Measurements from ENCODE around the gene DNAH10. TPM values are rescaled to one million over a fixed set of nuclear protein-coding genes. Genes with fewer than 3 reads are reported as not detected.
A peak's percentile ranks its signal among the peaks of the same experiment; 100 is the strongest.
"Not testable (repeated sequence)": the region's sequence is repeated elsewhere in the genome, so short reads cannot be mapped to it uniquely, and the experiment has no call there.

DNAH10 gene
- total and polyA plus RNA-seq, 5 experiments from 2014 or later, result 0.25 to 0.65 (median 0.30) TPM; not detected in 2

DNA sequence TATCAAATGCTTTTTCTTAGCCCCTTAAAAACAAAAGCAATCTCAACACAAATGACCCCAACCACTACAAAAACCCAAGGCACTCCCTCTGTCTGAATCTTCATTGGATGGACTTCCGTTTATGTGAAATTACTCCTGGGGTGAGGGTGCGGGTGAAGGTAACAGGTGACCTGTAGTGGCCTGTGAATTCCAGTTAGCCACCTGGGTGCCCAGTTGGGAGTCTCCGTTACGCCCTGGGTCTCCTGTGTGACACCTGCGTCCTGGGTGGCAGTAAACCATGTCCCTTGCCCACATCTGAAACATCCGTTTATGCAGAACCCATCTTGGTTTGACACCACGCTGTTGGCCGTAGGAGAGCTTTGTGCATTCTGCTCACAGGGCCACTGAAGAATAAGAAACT, 148.0 kb downstream of the DNAH10 start:
- POLR2A ChIA-PET, result interaction anchor here (0.6 kb wide), 1 partner anchor 21 kb away, joined by 3 read pairs; no protein-coding TSS in a partner anchor

DNA sequence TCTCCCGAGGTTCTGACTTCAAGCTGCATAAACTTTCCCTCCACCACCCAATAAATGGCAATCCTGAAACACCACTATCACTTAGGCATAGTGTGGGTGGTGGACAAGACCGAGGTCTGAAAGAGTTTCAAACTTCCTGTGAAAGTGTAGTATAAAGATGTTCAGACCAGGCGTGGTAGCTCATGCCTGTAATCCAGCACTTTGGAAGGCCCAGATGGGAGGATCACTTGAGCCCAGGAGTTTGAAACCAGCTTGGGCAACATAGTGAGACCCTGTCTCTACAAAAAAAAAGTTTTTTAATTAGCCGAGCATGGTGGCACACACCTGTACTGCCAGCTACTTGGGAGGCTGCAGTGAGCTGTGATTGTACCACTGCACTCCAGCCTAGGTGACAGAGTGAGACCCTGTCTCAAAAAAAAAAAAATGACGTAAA, 148.7 kb downstream of the DNAH10 start:
- Mint-ChIP-seq H3K27ac (peak overlapping the region; percentile 6 to 85 (median 58)), H3K9me3 (no peaks in the 10 kb centered on the region), H3K4me1 (peaks cover 4 to 14% (median 8%) of the 10 kb centered on the region in 4 donors), H3K27me3 (no peaks in the 10 kb centered on the region), H3K36me3 (no peaks in the 10 kb centered on the region), H3K4me3 (peak overlapping the region in 1 of 10 donors; percentile 14)
- ATAC-seq, result peak in 1 of 2 donors; percentile 68
- POLR2A ChIA-PET, result no interaction called here
- DNase-seq, result peak in 1 of 10 donors; percentile 6

More for the DNA sequence above, 148.0 kb downstream of the DNAH10 start:
- no peaks in the 10 kb centered on the region for H3K36me3 Mint-ChIP-seq
- no peaks in the 10 kb centered on the region for H3K27me3 Mint-ChIP-seq
- no peak for DNase-seq
- H3K4me3 Mint-ChIP-seq, result no peak overlapping the region
- H3K4me1 Mint-ChIP-seq, result peaks cover 6 to 18% (median 13%) of the 10 kb centered on the region in 4 donors
- peak overlapping the region in 5 of 10 donors; percentile 6 to 75 (median 64) for H3K27ac Mint-ChIP-seq
- H3K9me3 Mint-ChIP-seq, result no peaks in the 10 kb centered on the region
- no peak for ATAC-seq

DNA sequence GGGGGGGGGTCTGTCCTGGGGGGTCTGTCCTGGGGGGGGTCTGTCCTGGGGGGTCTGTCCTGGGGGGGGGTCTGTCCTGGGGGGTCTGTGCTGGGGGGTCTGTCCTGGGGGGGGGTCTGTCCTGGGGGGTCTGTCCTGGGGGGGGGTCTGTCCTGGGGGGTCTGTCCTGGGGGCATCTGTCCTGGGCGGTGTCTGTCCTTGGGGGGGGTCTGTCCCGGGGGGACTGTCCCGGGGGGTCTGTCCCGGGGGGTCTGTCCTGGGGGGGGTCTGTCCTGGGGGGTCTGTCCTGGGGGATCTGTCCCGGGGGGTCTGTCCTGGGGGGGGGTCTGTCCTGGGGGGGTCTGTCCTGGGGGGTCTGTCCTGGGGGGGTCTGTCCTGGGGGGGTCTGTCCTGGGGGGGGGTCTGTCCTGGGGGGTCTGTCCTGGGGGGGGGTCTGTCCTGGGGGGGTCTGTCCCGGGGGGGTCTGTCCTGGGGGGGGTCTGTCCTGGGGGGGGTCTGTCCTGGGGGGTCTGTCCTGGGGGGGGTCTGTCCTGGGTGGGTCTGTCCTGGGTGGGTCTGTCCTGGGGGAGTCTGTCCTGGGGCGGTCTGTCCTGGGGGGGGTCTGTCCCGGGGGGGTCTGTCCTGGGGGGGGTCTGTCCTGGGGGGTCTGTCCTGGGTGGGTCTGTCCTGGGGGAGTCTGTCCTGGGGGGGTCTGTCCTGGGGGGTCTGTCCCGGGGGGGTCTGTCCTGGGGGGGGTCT, 149.7 kb downstream of the DNAH10 start:
- DNase-seq, H3K36me3 Mint-ChIP-seq, POLR2A ChIA-PET, ATAC-seq, H3K4me3 Mint-ChIP-seq, H3K27ac Mint-ChIP-seq, H3K27me3 Mint-ChIP-seq, H3K9me3 Mint-ChIP-seq: not testable (repeated sequence)
- peaks cover 4 to 15% (median 9%) of the 10 kb centered on the region in 4 donors for H3K4me1 Mint-ChIP-seq

DNA sequence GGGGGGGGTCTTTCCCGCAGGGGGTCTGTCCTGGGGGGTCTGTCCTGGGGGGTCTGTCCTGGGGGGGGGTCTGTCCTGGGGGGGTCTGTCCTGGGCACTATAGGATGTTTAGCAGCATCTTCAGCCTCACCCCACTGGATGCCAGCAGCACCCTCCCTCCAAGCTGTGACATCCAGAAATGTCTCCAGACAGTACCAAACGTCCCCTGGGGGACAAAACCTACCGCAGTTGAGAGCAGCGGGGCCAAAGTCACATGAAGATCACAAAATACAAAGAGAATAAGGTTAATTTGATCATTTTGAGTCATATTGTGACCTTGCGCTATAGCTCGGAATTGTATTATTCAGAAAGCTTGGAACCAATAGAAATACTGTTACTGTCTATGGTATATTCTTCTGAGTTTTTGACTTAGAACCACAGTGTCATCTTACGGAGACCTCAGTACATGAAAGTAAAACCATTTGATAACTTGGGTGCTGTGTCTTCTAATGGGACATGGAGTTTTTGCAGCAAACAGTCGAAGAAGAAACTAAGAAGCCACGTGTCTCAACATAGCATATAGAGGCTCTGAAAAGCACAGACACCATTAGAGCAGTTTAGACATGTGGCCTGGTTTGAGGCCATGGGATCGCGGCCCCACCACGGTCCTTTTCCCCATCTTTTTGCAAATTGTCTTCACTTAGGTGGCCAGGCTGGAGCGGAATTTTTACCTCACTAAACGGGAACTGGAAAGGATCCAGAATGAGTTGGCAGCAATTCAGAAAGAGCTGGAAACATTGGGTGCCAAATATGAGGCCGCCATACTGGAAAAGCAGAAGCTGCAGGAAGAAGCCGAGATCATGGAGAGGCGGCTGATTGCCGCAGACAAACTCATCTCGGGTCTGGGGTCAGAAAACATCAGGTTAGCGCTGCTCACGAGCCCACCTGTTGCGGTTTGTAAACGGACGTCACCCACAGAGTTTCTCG, 150.6 kb downstream of the DNAH10 start:
- Mint-ChIP-seq H3K4me3 (no peak overlapping the region), H3K4me1 (peaks cover 4 to 15% (median 11%) of the 10 kb centered on the region in 4 donors), H3K9me3 (no peaks in the 10 kb centered on the region), H3K27me3 (peaks cover 0 to 2% (median 0%) of the 10 kb centered on the region in 5 donors), H3K36me3 (no peaks in the 10 kb centered on the region), H3K27ac (peak overlapping the region in 3 of 10 donors; percentile 13 to 53 (median 33))
- peak in 1 of 10 donors; percentile 4 for DNase-seq
- peak in 1 of 2 donors; percentile 46 for ATAC-seq
- POLR2A ChIA-PET, result no interaction called here

DNA sequence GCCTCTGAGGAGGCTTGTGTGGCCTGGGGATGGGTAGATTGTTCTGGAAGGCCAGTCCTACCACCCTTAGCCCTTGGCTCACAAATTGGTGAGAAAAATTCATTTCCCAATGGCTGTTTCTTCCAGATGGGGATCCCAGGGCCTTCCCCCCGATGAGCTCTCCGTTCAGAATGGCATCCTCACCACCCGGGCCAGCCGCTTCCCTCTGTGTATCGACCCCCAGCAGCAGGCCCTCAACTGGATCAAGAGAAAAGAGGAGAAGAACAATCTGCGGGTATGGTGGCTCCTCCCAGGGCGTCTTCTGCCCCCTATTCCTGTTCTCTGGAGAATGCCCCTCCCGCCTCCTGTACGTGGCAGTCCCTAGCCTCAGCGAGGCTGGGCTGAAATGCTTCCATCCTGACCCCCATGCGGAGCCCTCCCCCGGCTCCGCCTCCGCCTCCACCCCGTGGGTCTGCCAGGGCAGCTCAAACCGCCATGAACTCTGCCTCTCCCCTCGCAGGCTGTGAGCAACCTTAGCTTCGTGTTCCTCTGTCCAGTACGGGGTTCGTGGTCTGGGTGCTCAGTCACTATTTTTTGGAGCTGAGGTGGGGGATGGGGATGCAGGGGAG, 152.7 kb downstream of the DNAH10 start:
- DNase-seq, result no peak
- no peak for ATAC-seq
- H3K4me3 Mint-ChIP-seq, result no peak overlapping the region
- peak overlapping the region in 1 of 10 donors; percentile 49 for H3K27ac Mint-ChIP-seq
- H3K4me1 Mint-ChIP-seq, result peaks cover 2 to 15% (median 11%) of the 10 kb centered on the region in 4 donors
- no peaks in the 10 kb centered on the region for H3K36me3 Mint-ChIP-seq
- H3K27me3 Mint-ChIP-seq, result peaks cover 0 to 2% (median 0%) of the 10 kb centered on the region in 5 donors
- no peaks in the 10 kb centered on the region for H3K9me3 Mint-ChIP-seq
- POLR2A ChIA-PET, result no interaction called here

DNA sequence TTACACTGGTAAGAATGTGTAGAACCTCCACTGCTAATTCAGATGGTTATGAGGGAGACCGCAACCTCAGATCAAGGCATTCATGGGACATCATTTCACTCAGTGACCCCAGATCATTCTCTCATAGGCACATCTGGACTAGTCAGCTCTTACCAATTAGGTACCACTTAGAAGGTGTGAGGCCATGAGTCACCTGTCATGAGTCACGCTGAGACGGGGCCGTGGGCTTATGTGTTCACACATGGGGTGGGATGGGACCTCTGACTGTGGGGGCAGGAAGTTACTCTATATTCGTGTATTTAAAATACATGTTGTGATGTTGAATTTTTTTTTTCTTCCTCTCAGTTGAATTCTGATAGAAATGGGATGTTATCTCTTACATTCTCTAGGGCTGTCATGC, 154.6 kb downstream of the DNAH10 start:
- no peak for ATAC-seq
- H3K4me1 Mint-ChIP-seq, result peaks cover 0 to 14% (median 7%) of the 10 kb centered on the region in 4 donors
- peak in 1 of 10 donors; percentile 20 for DNase-seq
- peak overlapping the region in 2 of 10 donors; percentile 5 to 79 for H3K27ac Mint-ChIP-seq
- no peak overlapping the region for H3K4me3 Mint-ChIP-seq
- H3K27me3 Mint-ChIP-seq, result peaks cover 0 to 2% (median 0%) of the 10 kb centered on the region in 5 donors
- POLR2A ChIA-PET, result no interaction called here
- no peaks in the 10 kb centered on the region for H3K9me3 Mint-ChIP-seq
- no peaks in the 10 kb centered on the region for H3K36me3 Mint-ChIP-seq

DNA sequence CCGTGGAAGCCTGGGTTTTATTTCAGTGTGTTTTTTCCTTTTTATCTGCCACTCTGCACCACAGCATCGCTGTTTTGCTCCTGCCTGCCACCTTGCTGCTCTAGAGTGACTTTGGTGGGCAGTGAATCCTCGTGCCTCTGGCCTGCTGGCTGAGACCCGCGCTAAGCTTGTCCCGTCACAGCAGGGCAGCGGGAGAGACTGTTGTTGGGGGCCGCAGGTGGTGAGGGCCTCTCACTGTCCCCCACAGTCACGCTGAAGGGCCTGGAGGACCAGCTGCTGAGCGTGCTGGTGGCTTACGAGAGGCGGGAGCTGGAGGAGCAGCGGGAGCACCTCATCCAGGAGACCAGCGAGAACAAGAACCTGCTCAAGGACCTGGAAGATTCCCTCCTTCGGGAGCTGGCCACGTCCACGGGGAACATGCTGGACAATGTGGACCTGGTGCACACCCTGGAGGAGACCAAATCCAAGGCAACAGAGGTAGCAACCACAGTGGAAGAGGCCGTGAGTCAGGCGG, 155.3 kb downstream of the DNAH10 start:
- Mint-ChIP-seq H3K27ac (peak overlapping the region in 1 of 10 donors; percentile 5), H3K36me3 (no peaks in the 10 kb centered on the region), H3K4me3 (no peak overlapping the region), H3K27me3 (peaks cover 0 to 2% (median 0%) of the 10 kb centered on the region in 5 donors), H3K9me3 (no peaks in the 10 kb centered on the region), H3K4me1 (peaks cover 0 to 15% (median 8%) of the 10 kb centered on the region in 4 donors)
- no peak for DNase-seq
- POLR2A ChIA-PET, result no interaction called here
- ATAC-seq, result no peak

DNA sequence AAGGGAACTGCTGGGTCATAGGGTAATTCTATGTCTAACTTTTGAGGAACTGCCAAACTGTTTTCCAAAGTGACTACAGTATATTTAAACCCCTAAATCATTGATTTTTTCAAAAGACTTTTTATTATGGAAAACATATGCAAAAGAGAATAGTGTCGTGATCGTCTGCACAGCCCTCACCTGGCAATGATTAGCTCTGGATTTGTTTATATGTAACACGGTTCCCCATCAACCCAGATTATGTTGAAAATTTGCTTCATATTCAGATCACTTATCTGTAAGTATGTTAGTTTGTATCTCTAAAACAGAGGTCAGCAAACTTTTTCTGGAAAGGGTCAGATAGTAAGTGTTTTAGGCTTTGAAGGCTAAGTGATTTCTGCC, 157.9 kb downstream of the DNAH10 start:
- POLR2A ChIA-PET, result no interaction called here
- Mint-ChIP-seq H3K27ac (no peak overlapping the region), H3K27me3 (peaks cover 0 to 6% (median 0%) of the 10 kb centered on the region in 5 donors), H3K9me3 (no peaks in the 10 kb centered on the region), H3K4me1 (peaks cover 0 to 15% (median 7%) of the 10 kb centered on the region in 4 donors), H3K4me3 (no peak overlapping the region), H3K36me3 (no peaks in the 10 kb centered on the region)
- no peak for ATAC-seq
- no peak for DNase-seq

DNA sequence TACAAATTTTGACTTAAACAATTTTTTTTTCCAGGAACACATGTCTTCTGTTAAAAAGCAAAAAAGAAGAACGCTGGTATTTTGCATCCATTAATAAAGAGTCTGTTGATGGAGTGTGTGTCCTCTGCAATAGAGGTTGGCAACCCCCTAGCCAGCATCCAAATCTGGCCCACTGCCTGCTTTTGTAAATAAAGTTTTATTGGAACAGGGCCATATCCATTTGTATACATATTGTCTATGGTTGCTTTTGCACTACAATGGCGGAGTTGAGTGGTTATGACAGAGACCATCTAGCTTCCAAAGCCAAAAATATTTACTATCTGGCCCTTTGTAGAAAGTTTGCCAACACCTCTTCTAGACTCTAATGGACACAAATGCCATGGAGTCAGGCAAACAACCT, 160.9 kb downstream of the DNAH10 start:
- ATAC-seq (no peak), DNase-seq (no peak)
- no peak overlapping the region for H3K4me3 Mint-ChIP-seq
- POLR2A ChIA-PET, result no interaction called here
- peaks cover 0 to 5% (median 2%) of the 10 kb centered on the region in 5 donors for H3K27me3 Mint-ChIP-seq
- H3K4me1 Mint-ChIP-seq, result peaks cover 0 to 14% (median 4%) of the 10 kb centered on the region in 4 donors
- H3K9me3 Mint-ChIP-seq, result no peaks in the 10 kb centered on the region
- H3K27ac Mint-ChIP-seq, result no peak overlapping the region
- H3K36me3 Mint-ChIP-seq, result no peaks in the 10 kb centered on the region

DNA sequence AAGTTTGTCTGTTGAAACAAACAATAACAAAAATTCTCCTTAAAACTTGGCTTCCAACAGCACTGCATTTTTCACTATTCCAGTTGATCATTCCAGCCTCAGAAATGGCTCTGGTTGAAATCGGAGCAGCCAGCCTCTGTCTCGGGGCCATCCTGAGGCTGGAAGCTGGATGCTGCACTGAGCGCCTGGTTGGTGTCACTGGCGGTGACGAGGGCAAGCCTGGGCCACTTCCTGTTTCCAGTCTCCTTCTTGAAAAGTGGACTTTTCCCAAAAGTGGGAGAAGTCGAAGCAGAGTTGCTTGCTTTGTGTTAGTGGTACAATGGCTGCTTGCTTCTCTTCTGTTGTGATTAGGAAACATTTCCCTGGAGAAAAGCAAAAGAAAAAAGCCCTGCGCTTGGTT, 161.8 kb downstream of the DNAH10 start:
- ATAC-seq (no peak), DNase-seq (no peak)
- no peaks in the 10 kb centered on the region for H3K9me3 Mint-ChIP-seq
- no peak overlapping the region for H3K4me3 Mint-ChIP-seq
- POLR2A ChIA-PET, result no interaction called here
- no peak overlapping the region for H3K27ac Mint-ChIP-seq
- no peaks in the 10 kb centered on the region for H3K36me3 Mint-ChIP-seq
- H3K4me1 Mint-ChIP-seq, result peaks cover 0 to 14% (median 4%) of the 10 kb centered on the region in 4 donors
- peaks cover 0 to 5% (median 2%) of the 10 kb centered on the region in 5 donors for H3K27me3 Mint-ChIP-seq

DNA sequence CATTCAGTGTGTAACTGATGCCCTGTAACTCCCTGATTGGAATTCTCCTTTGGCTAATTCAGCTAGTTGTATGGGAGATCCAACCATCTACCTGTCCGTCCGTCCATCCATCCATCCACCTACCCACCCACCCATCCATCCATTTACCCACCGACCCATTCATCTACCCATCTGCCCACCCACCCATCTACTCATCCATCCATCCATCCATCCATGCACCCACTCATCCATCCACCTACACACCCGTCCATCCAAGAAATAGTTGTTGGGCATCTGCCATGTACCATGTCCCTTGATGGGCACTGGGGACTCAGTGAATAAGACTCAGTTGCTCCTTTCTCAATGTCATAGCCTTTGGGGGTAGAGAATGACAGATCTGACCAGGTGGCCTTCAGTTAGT, 162.4 kb downstream of the DNAH10 start:
- Mint-ChIP-seq H3K4me1 (peaks cover under 1 to 14% (median 4%) of the 10 kb centered on the region in 4 donors), H3K27me3 (peaks cover 0 to 5% (median 2%) of the 10 kb centered on the region in 5 donors), H3K36me3 (no peaks in the 10 kb centered on the region), H3K4me3 (no peak overlapping the region), H3K9me3 (no peaks in the 10 kb centered on the region), H3K27ac (peak overlapping the region in 1 of 10 donors; percentile 17)
- no peak for ATAC-seq
- no peak for DNase-seq
- POLR2A ChIA-PET, result no interaction called here

DNA sequence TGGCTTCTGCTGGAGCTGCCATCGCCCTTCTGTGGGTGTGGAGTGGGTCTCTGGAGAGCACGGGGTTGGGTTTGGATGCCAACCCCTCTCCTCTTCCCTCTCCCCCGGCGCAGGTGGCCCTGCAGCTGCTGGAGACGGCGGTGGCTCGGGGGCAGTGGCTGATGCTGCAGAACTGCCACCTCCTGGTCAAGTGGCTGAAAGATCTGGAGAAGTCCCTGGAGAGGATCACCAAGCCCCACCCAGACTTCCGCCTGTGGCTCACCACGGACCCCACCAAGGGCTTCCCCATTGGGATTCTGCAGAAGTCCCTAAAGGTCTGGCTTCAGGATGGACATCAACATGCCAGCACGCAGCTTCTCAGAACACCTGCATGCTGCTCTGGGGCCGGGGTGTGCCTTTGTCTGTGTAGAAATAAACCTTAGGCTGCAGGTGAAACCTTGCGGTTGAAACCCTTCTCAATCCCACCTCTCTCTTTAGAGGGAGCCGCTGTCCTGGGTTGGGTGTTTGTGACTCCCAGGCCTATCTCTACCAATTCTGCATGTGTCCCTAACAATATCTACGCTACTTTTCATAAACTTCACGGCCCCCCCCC, 166.3 kb downstream of the DNAH10 start:
- Mint-ChIP-seq H3K4me1 (peaks cover 12 to 30% (median 24%) of the 10 kb centered on the region in 4 donors), H3K36me3 (no peaks in the 10 kb centered on the region), H3K27me3 (peaks cover 0 to 5% (median 2%) of the 10 kb centered on the region in 5 donors), H3K9me3 (no peaks in the 10 kb centered on the region), H3K27ac (no peak overlapping the region), H3K4me3 (no peak overlapping the region)
- DNase-seq (no peak), ATAC-seq (no peak)
- POLR2A ChIA-PET, result interaction anchor here (0.8 kb wide), 1 partner anchor 56 kb away, joined by 3 read pairs; no protein-coding TSS in a partner anchor
